IMR-90 (cell line): ENCODE measurements around the gene SSBP3. TPM values are rescaled to one million over a fixed set of nuclear protein-coding genes. Genes with fewer than 3 reads are reported as not detected.

Experiments used
- ATAC-seq: fragments of 200-7000 bp; cut with Tn5 transposase; 2 replicates; pipeline ENCODE4 v1.9.1; 2020; ENCODE audit warnings: low read depth, mild to moderate bottlenecking, moderate library complexity
- BruUV-seq: library from RNA; stranded (reverse); fragments of 400-500 nt; replicated peaks from 2 replicates; lab custom pipeline; 2021; lab: Mats Ljungman, UMichigan
- CTCF ChIA-PET: fragments of 300-600 bp; formaldehyde crosslinking; extraction: SDS; loops from one replicate; lab custom pipeline; 2021; ENCODE audit warnings: antibody characterized with exemption; lab: Yijun Ruan, JAX
- POLR2A ChIA-PET: fragments of 300-600 bp; sonication (Branson Sonifier 250); formaldehyde crosslinking; loops from one replicate; lab custom pipeline; 2022; ENCODE audit warnings: antibody characterized with exemption; ENCODE audit not compliant: unreplicated experiment; lab: Charles Lee
- DNase-seq: peaks from one replicate; pipeline ENCODE4 v3.0.0; 2013
- H2AFZ ChIP-seq: replicated peaks from 2 replicates; pipeline ENCODE3; 2013; ENCODE audit warnings: low read length, mild to moderate bottlenecking; ENCODE audit not compliant: poor library complexity
- H2AK5ac ChIP-seq: 2 replicates; pipeline ENCODE4 v1.6.1; 2013; ENCODE audit warnings: low read depth, low read length, inconsistent platforms
- H2AK9ac ChIP-seq: replicated peaks from 2 replicates; pipeline ENCODE3; 2013; ENCODE audit warnings: mild to moderate bottlenecking, low read depth, low read length, moderate library complexity; ENCODE audit not compliant: poor library complexity
- H2BK120ac ChIP-seq: 2 replicates; pipeline ENCODE4 v1.6.1; 2013; ENCODE audit warnings: low read depth, low read length, inconsistent platforms
- H2BK15ac ChIP-seq: 3 replicates; pipeline ENCODE4 v1.6.1; 2013; ENCODE audit warnings: low read depth, low read length, inconsistent platforms
- H2BK20ac ChIP-seq: 2 replicates; pipeline ENCODE4 v1.6.1; 2013; ENCODE audit warnings: low read depth, mild to moderate bottlenecking, inconsistent platforms, low read length, moderate library complexity
- H2BK5ac ChIP-seq: 2 replicates; pipeline ENCODE4 v1.6.1; 2013; ENCODE audit warnings: mild to moderate bottlenecking, low read depth, low read length, inconsistent platforms; ENCODE audit not compliant: poor library complexity, severe bottlenecking
- H3K14ac ChIP-seq: replicated peaks from 2 replicates; pipeline ENCODE4 v1.6.1; 2013; ENCODE audit warnings: low read depth, low read length, inconsistent platforms
- H3K18ac ChIP-seq: 2 replicates; pipeline ENCODE4 v1.6.1; 2013; ENCODE audit warnings: low read depth, low read length, control low read depth
- H3K23ac ChIP-seq: 2 replicates; pipeline ENCODE4 v1.6.1; 2013; ENCODE audit warnings: low read depth, low read length, inconsistent platforms
- H3K27ac ChIP-seq: 2 replicates; pipeline ENCODE4 v1.5.1; 2013; ENCODE audit warnings: mild to moderate bottlenecking, control low read depth, low read length; ENCODE audit not compliant: insufficient read depth
- H3K27me3 ChIP-seq: 2 replicates; pipeline ENCODE4 v1.6.1; 2013; ENCODE audit warnings: low read length; ENCODE audit not compliant: control insufficient read depth, insufficient read depth
- H3K36me3 ChIP-seq: 2 replicates; pipeline ENCODE4 v1.6.1; 2013; ENCODE audit warnings: low read length, mixed read lengths; ENCODE audit not compliant: control insufficient read depth, insufficient read depth
- H3K4ac ChIP-seq: 2 replicates; pipeline ENCODE4 v1.6.1; 2013; ENCODE audit warnings: low read depth, low read length, inconsistent platforms
- H3K4me1 ChIP-seq: 2 replicates; pipeline ENCODE4 v1.6.1; 2013; ENCODE audit warnings: low read length, mixed read lengths; ENCODE audit not compliant: control insufficient read depth, insufficient read depth
- H3K4me2 ChIP-seq: 2 replicates; pipeline ENCODE4 v1.6.1; 2013; ENCODE audit warnings: low read depth, mild to moderate bottlenecking, control low read depth, low read length, moderate library complexity
- H3K4me3 ChIP-seq: 2 replicates; pipeline ENCODE4 v1.5.1; 2013; ENCODE audit warnings: low read depth, mild to moderate bottlenecking, control low read depth, low read length, moderate library complexity; ENCODE audit not compliant: insufficient read depth
- H3K56ac ChIP-seq: 2 replicates; pipeline ENCODE4 v1.6.1; 2013; ENCODE audit warnings: low read length, inconsistent platforms; ENCODE audit not compliant: insufficient read depth; ENCODE audit errors: extremely low read depth
- H3K79me1 ChIP-seq, 2 experiments: 2 replicates each; pipeline ENCODE4 v1.6.1; 2013; ENCODE audit warnings: low read length in 2 of 2, inconsistent platforms in 1 of 2, low read depth in 1 of 2
- H3K9ac ChIP-seq: 2 replicates; pipeline ENCODE4 v1.6.1; 2013; ENCODE audit warnings: low read depth, low read length, control low read depth
- H3K9me1 ChIP-seq: 2 replicates; pipeline ENCODE4 v1.6.1; 2013; ENCODE audit warnings: low read length, inconsistent platforms; ENCODE audit not compliant: insufficient read depth
- H3K9me3 ChIP-seq: 2 replicates; pipeline ENCODE4 v1.6.1; 2013; ENCODE audit warnings: low read length; ENCODE audit not compliant: control insufficient read depth, insufficient read depth
- H4K20me1 ChIP-seq: 2 replicates; pipeline ENCODE4 v1.6.1; 2013; ENCODE audit warnings: low read length, inconsistent platforms; ENCODE audit not compliant: insufficient read depth
- H4K5ac ChIP-seq: 2 replicates; pipeline ENCODE4 v1.6.1; 2013; ENCODE audit warnings: mild to moderate bottlenecking, low read depth, low read length, control low read depth
- H4K8ac ChIP-seq, 2 experiments: 2 replicates each; pipeline ENCODE4 v1.6.1; 2013; ENCODE audit warnings: low read depth in 2 of 2, low read length in 2 of 2, control low read depth in 1 of 2, inconsistent platforms in 1 of 2
- H4K91ac ChIP-seq: 2 replicates; pipeline ENCODE4 v1.6.1; 2013; ENCODE audit warnings: low read depth, low read length, inconsistent platforms; ENCODE audit not compliant: insufficient read depth
- BHLHE40 ChIP-seq: fragments of 150-350 bp; IDR thresholded peaks from 2 replicates; pipeline ENCODE4 v1.6.1; 2016; ENCODE audit warnings: mild to moderate bottlenecking, low read depth, low read length
- CEBPB ChIP-seq: IDR thresholded peaks from 2 replicates; pipeline ENCODE4 v1.6.1; 2012; ENCODE audit warnings: low read depth, low read length, improper control_type of control experiment
- FOS ChIP-seq: fragments of 150-350 bp; IDR thresholded peaks from 2 replicates; pipeline ENCODE4 v1.6.1; 2016; ENCODE audit warnings: low read depth, low read length
- MAFK ChIP-seq: IDR thresholded peaks from 2 replicates; pipeline ENCODE4 v1.6.1; 2012; ENCODE audit warnings: low read depth, low read length, improper control_type of control experiment
- MXI1 ChIP-seq: IDR thresholded peaks from 2 replicates; pipeline ENCODE4 v1.6.1; 2012; ENCODE audit warnings: low read depth, mild to moderate bottlenecking, low read length, moderate library complexity, borderline replicate concordance
- NFE2L2 ChIP-seq: fragments of 150-350 bp; IDR thresholded peaks from 2 replicates; pipeline ENCODE4 v1.6.1; 2016; ENCODE audit warnings: low read depth, mild to moderate bottlenecking, low read length
- POLR2A ChIP-seq: IDR thresholded peaks from 2 replicates; pipeline ENCODE4 v1.6.1; 2012; ENCODE audit warnings: mild to moderate bottlenecking, low read depth, low read length
- RAD21 ChIP-seq: IDR thresholded peaks from 2 replicates; pipeline ENCODE4 v1.6.1; 2012; ENCODE audit warnings: low read length, improper control_type of control experiment
- RCOR1 ChIP-seq: IDR thresholded peaks from 2 replicates; pipeline ENCODE4 v1.6.1; 2012; ENCODE audit warnings: mild to moderate bottlenecking, low read length, improper control_type of control experiment; ENCODE audit not compliant: insufficient replicate concordance
- RFX5 ChIP-seq: IDR thresholded peaks from 2 replicates; pipeline ENCODE4 v1.8.0; 2012; ENCODE audit warnings: low read depth, mild to moderate bottlenecking, low read length, moderate library complexity
- SMC3 ChIP-seq: fragments of 150-350 bp; IDR thresholded peaks from 2 replicates; pipeline ENCODE4 v1.6.1; 2016; ENCODE audit warnings: low read depth, mild to moderate bottlenecking, antibody characterized with exemption, low read length, moderate library complexity
- WGBS, 2 experiments: methylation state at CpG; one replicate each; pipeline versions ENCODE4 v1.1.5 to v1.1.7; 2013; ENCODE audit warnings: missing lambda C conversion rate in 2 of 2; ENCODE audit not compliant: insufficient read length in 1 of 2; ENCODE audit errors: extremely low coverage in 2 of 2; 5-methylcytosine and 5-hydroxymethylcytosine counted together
- dilution Hi-C: fragments of 300-500 bp; cut with HindIII; formaldehyde crosslinking; loops from one replicate; pipeline ENCODE4 v1.14.3; 2018; ENCODE audit warnings: low sequenced_read_pairs; ENCODE audit not compliant: unreplicated experiment
- in situ Hi-C: fragments of 300-500 bp; cut with MboI; formaldehyde crosslinking; loops from 3 replicates; pipeline ENCODE4 v1.14.3; 2019; ENCODE audit warnings: low sequenced_read_pairs, inconsistent platforms, mixed read lengths
- intact Hi-C: fragments of 100-400 bp; cut with micrococcal nuclease; formaldehyde crosslinking; loops from 2 replicates; pipeline ENCODE4 v1.10.0; 2022
- polyA plus RNA-seq, 3 experiments: library from polyadenylated mRNA; depleted of rRNA; stranded (reverse); fragments of >200 nt; gene quantifications; 2 replicates each; pipeline ENCODE4 v1.2.3, GENCODE V29; 2012; ENCODE audit warnings: low replicate concordance in 1 of 3
- total RNA-seq: library from RNA; depleted of rRNA; stranded (reverse); fragments of >200 nt; gene quantifications from 2 replicates; pipeline ENCODE4 v1.2.3, GENCODE V29; 2012
- TF ChIP-seq, protein P1 (sequence below): fragments of 150-350 bp; IDR thresholded peaks from 2 replicates; pipeline ENCODE4 v1.6.1; 2016; ENCODE audit warnings: low read depth, mild to moderate bottlenecking, low read length, moderate library complexity, borderline replicate concordance
- TF ChIP-seq, protein P2 (sequence below): conservative IDR thresholded peaks from 2 replicates; pipeline ENCODE4 v1.5.1; 2012; ENCODE audit warnings: mild to moderate bottlenecking, low read depth, low read length, improper control_type of control experiment
- TF ChIP-seq, protein P3 (sequence below): fragments of 150-350 bp; IDR thresholded peaks from 2 replicates; pipeline ENCODE4 v1.6.1; 2017; ENCODE audit warnings: mild to moderate bottlenecking, antibody characterized with exemption, low read length, low read depth

Gene SSBP3
- total and polyA plus RNA-seq, 2 of the 4 experiments (the other 2 are of a cell fraction): 10.9 to 39.6 TPM

DNA sequence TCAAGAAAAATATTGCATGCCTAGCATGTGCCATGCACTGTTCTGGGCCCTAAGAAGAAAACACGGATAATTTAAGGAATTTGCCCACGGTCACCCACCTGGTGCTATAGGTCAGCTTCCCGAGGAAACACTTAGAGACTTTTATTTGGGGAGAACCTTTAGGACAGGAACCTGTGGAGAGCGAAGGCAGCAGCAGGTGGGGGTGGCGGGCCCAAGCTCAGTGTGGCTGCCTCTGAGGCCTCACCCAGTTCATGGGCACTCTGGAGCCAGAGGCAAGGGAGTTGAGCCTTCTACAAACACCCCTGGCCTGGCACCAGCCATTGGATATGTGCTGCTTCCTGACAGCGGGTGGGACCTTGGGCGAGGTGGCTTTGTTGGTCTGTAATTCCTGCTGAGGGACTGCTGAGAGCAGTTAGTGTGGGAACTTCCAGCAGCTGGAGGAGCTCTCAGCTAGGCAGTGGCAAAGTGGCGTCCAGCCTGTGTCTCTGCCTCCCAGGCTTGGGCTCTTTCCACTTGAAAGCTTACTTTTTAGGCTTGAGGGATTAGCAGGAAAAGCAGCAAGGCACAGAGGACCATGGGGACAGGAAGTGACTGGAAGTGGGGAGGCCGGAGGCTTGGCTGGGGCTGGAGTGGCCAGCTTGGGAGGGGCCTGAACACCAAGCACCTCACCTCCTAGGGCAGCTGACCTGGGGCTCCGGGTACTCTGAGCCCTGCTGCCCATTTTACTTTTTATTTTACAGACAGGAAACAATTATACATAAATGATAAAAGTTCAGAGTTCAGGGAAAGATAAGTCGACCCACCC is 187.1 kb downstream of the SSBP3 start:
- peak overlapping the region; percentile 59; the same call in 1 of the 2 replicates for H3K27ac ChIP-seq
- no peak overlapping the region; the same call in 1 of the 2 replicates for H3K18ac ChIP-seq
- H2BK20ac ChIP-seq: no peak overlapping the region
- CTCF ChIA-PET: interaction anchor here (1.5 to 1.6 kb wide), 2 partner anchors 115 to 358 kb away, joined by 3 to 4 read pairs; no protein-coding TSS in a partner anchor
- H3K56ac ChIP-seq: no peak overlapping the region
- POLR2A ChIA-PET: no interaction called here
- no peaks in the 10 kb centered on the region for H3K27me3 ChIP-seq
- H4K20me1 ChIP-seq: peaks cover 19% of the 10 kb centered on the region
- no peak overlapping the region for H2BK15ac ChIP-seq
- H2BK120ac ChIP-seq: no peak overlapping the region
- no peak overlapping the region for H2AFZ ChIP-seq
- in situ Hi-C loops (loop anchor here (25.0 kb wide), 1 partner anchor 357 kb away; no protein-coding TSS in a partner anchor), dilution Hi-C loops (no loop called here), intact Hi-C loops (no loop called here)
- H3K4me3 ChIP-seq: no peak overlapping the region
- peaks cover 46% of the 10 kb centered on the region for H3K36me3 ChIP-seq
- ATAC-seq (peak; percentile 19), DNase-seq (peak; percentile 16)
- H3K9me3 ChIP-seq: no peaks in the 10 kb centered on the region
- H3K9me1 ChIP-seq: peaks cover 22% of the 10 kb centered on the region
- peaks cover 0 to 13% of the 10 kb centered on the region in 2 experiments; a peak in 2 of 4 replicates for H3K79me1 ChIP-seq
- no peak overlapping the region for H3K23ac ChIP-seq
- H3K14ac ChIP-seq: no peak overlapping the region
- no TSS peak for BruUV-seq
- peak overlapping the region in 1 of 2 experiments; percentile 34; a peak in 1 of 4 replicates for H4K8ac ChIP-seq
- H3K4me1 ChIP-seq: peaks cover 14% of the 10 kb centered on the region
- H4K91ac ChIP-seq: no peak overlapping the region; the same call in 1 of the 2 replicates
- H4K5ac ChIP-seq: no peak overlapping the region
- H3K4ac ChIP-seq: no peak overlapping the region; the same call in 1 of the 2 replicates
- H3K9ac ChIP-seq: no peak overlapping the region
- H2AK9ac ChIP-seq: no peak overlapping the region
- WGBS, 2 experiments: no CpG with 5 or more reads among the region's 11 CpGs
- H2AK5ac ChIP-seq: no peak overlapping the region
- no peak overlapping the region for H2BK5ac ChIP-seq
- H3K4me2 ChIP-seq: no peak overlapping the region
- TF ChIP-seq MXI1 (no peak), SMC3 (no peak), BHLHE40 (no peak), RAD21 (no peak; the same call in 1 of the 2 replicates), POLR2A (no peak), FOS (no peak), MAFK (no peak), RFX5 (no peak), RCOR1 (no peak), NFE2L2 (no peak), CEBPB (no peak)
- TF ChIP-seq, protein P1, sequence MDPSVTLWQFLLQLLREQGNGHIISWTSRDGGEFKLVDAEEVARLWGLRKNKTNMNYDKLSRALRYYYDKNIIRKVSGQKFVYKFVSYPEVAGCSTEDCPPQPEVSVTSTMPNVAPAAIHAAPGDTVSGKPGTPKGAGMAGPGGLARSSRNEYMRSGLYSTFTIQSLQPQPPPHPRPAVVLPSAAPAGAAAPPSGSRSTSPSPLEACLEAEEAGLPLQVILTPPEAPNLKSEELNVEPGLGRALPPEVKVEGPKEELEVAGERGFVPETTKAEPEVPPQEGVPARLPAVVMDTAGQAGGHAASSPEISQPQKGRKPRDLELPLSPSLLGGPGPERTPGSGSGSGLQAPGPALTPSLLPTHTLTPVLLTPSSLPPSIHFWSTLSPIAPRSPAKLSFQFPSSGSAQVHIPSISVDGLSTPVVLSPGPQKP: no peak
- TF ChIP-seq, protein P2, sequence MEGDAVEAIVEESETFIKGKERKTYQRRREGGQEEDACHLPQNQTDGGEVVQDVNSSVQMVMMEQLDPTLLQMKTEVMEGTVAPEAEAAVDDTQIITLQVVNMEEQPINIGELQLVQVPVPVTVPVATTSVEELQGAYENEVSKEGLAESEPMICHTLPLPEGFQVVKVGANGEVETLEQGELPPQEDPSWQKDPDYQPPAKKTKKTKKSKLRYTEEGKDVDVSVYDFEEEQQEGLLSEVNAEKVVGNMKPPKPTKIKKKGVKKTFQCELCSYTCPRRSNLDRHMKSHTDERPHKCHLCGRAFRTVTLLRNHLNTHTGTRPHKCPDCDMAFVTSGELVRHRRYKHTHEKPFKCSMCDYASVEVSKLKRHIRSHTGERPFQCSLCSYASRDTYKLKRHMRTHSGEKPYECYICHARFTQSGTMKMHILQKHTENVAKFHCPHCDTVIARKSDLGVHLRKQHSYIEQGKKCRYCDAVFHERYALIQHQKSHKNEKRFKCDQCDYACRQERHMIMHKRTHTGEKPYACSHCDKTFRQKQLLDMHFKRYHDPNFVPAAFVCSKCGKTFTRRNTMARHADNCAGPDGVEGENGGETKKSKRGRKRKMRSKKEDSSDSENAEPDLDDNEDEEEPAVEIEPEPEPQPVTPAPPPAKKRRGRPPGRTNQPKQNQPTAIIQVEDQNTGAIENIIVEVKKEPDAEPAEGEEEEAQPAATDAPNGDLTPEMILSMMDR: no peak
- TF ChIP-seq, protein P3, sequence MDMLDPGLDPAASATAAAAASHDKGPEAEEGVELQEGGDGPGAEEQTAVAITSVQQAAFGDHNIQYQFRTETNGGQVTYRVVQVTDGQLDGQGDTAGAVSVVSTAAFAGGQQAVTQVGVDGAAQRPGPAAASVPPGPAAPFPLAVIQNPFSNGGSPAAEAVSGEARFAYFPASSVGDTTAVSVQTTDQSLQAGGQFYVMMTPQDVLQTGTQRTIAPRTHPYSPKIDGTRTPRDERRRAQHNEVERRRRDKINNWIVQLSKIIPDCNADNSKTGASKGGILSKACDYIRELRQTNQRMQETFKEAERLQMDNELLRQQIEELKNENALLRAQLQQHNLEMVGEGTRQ: no peak
